ENCODE data around the gene CALHM1.

- no peak for TF ChIP-seq POLR2A (IDR thresholded peaks at IDR 0.05; ENCODE audit: low read depth, low read length)
- no peak for TF ChIP-seq POLR2AphosphoS5 (IDR thresholded peaks at IDR 0.05; ENCODE audit: low read depth, low read length)
These were observed 11.5 kb downstream of the CALHM1 start for GRCh38 chr10:103447187-103447586.
